GM18499 (cell line): ENCODE data around the gene ADAM12.

ENCODE experiments used
- ATAC-seq: cut with Tn5 transposase; IDR thresholded peaks from one replicate; pipeline ENCODE4 v1.9.1; 2021; ENCODE audit warnings: moderate number of reproducible peaks; ENCODE audit not compliant: insufficient read depth, unreplicated experiment

ADAM12 gene

DNA sequence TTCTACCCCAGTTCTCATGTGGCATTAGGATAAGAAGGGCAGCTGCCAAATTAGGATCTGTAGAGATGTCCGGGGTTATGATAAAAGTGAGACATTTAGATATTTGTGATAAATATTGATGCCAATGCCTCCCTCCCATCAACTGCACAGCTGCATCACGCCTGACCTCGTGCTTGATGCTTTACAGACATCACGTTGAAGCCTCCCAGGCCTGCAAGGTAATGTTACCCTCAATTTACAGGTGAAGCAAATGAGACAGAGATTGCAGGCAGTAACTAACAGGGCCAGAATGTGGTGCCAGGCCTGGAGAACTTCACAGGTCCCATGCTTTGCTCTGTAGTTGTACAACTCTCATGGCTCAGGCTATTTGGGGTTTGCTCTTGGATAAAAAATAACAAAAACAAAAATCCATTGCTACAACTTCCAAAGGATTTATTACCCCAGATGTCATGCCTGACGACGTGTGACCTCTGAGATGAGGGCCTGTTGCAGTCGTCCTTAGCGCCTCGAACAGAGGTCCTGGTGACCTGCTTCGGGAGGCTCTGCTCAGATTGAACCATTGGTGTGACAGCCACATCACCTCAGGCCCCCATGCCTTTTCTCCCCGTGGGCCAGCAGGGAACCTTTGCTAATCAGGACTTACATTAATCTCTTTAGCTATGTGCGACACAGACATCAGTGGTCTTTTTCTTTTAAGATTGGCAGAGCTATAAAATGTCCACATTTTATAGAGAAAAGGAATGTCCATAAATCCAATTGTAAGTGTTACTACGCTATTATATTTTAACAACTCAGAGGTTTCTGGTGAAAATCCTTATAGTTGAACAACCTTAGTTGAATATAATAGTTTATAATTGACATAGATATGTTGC, 169.3 kb downstream of the ADAM12 start:
- ATAC-seq, result no peak

DNA sequence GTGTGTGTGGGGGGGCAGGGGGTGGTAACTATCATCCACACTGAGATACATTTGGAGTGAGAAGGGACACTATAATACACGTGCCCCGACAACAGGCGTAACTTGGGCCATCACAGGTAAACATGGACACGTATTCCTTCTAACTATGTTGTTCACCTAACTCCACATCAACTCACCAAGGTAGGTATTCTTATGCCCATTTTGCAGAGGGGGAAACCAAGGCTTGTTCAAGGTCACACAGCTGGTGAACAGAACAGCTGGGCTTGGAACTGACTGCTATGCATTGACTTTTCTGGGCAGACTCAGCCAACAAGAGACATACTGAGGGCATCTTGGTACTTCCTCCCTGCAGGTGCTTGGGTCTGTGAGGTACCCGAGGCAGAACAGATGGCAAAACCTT, 170.1 kb downstream of the ADAM12 start:
- ATAC-seq, result no peak

DNA sequence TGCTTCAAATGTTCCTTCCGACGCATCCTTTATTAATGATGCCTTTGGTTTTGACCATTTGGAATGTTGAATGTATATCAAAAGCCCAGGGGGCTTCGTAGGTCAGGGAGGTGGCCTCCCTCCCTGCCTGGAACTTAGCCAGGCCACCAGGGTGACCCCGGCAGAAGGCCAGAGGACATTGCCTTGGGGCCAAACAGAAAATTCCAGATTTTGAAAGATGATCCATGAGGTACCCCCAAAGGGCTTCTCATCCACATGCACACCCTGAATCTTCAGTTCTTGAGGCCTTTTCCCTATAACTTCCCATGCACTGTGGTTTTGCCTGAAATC, 171.7 kb downstream of the ADAM12 start:
- ATAC-seq, result no peak

DNA sequence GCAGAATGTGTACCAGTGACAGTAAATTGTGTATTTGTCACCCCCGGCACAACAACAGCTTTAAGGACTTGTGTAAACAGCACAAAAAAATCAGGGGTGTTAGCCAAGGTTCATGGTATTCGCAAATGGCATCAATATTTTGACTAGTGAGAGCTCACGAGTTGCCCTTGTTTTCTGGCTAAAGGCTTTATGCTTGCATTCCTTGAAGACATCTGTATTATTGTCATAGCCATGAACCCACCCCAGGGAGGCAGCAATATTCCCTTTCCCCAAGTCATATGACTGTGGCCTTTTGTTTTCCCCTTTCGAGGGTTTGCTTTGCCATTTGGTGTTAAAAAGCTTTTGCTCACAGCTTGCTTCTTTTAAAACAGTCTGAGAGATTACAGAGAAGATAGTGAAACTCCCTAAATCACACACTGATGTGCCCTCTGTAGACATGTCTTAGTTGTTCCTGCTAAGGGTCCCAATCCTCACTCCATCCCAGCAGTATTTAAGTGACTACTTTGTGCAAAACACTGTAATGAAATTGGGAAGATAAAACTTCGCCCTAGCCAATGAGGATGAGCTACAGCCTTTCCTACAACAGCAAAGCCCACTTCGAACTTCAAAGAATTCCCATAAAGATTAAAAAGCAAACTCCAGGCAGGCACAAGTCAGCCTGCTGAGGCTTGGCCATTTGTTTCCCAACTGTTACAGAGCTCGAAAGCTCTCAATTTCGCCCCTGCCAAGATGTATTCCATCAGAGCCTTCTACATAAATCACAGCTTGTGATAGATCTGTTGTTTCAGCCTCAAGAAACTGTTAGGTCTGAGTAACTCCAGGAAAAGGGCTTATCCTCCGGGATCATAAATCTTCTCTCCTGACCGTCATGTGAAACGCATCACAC, 172.3 kb downstream of the ADAM12 start:
- ATAC-seq, result no peak

DNA sequence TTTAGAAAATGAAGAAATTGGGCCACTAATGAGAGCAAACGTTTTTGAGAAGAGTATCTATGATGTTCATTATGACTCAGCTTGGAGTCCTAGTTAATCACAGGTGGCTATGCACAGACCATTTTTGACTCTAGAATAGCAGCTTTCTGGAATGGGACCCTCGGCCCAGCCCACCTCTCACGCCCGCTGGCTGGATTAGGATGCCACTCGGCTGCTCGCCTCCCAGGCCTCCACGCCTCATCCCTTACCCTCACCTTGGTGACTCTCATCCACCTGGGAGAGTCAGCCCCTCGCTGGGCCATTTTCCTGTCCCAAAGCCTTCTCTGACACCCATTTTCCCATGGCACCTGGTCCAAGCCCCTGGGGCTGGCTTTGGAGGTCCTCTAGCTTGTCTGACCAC, 173.6 kb downstream of the ADAM12 start:
- no peak for ATAC-seq

DNA sequence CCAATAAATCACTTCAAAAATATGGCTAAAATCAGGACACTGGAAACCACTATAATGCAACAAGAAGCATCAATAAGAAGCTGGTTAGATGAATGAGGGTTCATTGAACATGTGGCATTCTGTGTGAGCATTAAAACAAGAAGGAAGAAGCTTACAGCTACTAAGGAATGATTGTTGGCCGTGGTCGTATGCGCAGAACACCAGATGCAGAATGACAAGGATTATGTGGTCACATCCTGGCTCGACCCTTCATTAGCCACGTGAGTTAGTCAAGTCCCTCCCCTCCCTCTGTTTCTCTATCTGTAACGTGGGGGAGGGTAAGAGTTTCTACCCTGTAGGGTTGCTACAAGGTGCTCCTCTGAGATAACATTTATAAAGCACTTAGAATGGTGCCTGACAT, 174.3 kb downstream of the ADAM12 start:
- ATAC-seq, result no peak

DNA sequence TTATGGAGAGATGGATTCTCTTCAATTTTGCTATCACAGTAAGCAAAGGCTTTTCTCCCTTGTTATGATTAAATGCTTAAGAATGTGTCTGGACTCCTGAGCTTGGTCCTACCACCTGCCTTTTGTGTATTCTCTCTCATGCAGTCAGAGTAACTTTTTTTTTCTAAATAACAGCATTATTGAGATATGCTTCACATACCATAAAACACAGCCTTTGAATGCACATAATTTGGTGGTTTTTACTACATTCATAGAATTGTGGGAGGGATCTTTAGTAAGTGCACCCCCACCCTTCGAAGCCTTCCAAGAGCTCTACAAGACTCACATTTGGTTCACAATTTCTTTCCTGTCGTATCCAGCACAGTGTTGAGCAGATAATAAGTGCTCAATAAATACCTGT, 175.5 kb downstream of the ADAM12 start:
- ATAC-seq, result no peak

DNA sequence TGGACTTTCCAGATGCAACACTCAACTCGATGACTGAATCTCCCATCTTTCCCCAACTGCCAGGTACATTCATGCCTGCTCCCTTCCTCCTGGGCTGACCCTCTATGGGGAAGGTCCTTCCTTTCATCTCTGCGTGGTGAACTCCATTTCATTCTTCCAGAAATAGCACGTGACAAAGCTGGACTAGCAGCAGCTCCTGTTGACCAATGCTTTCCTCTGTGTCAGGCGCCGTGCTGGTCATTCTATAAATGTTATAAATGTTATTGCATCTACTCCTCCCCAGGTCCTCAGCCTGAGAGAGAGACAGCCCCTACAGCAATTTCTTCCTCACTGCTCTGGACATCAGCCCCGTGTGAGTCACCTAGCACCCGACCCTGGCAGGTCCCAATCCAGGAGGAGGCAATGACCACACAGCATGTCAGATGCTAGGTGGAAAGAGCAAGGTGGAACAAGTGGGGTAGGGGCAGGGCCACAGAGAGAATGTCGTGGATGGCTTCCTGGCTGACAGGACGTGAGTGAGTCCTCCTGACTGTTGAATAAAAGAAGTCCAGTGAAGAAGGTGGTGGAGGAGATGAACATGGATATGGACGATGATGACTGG, 178.1 kb downstream of the ADAM12 start:
- no peak for ATAC-seq

DNA sequence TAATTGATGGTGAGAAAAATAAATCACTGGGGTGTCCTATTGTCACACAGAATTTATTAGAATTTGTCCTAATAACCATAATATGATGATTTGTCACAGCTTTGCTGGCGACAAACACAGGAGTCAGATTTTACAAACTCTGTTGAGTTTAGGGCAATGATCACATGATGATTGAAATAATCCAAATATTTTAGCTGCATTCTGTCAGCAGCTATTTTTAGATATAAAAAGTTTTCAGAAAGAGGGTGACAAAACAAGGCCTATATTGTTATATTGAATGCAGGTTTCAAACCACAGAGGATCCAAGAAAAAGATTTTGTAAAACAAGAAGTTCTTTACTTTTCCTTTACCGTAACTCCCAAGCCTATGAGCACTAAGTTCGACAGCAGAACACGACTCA, 178.8 kb downstream of the ADAM12 start:
- ATAC-seq, result no peak

DNA sequence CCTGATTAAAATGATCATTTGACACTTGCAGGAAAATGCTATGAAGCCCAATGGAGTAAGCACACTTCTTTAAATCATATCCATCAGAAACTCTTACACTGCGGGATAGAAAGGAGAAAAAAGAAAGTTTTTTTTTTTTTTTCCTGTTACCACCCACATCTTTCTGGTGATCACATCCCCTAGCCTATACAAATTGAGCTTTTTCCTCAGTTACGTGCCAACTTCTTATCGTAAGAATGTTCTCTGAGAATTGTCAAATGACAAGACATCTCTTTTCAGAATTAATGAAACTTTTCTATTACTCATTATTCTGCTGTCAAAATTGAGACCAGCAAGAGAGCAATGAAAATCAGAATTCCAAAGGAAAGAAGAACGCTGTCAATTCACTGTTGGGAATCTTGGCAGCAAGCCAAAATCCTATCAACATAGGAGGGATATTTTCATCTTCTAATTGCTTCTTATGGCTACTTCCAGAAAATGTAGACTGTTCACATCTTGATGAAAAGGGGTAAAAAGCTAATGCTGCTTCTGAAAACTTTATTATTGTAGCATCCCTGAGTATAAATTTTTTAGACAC, 179.5 kb downstream of the ADAM12 start:
- ATAC-seq, result no peak

DNA sequence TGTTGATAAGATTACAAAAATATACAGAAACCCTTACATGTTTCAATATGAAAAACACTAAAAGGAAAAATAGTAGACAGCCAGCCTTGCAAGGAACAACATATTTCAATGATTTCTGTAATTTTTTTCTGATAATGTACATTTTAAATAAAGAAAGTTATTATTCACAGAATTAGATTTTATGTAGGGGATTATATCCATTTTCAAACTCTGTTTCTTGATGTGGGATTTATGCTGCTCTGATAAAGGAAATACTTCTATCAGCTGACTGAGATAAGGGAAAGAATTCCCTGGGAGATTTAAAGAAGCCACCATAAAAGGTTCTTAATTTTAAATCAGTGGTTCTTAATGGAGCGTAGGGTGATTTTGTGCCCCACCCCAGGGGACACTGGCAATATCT, 180.4 kb downstream of the ADAM12 start:
- ATAC-seq, result no peak

DNA sequence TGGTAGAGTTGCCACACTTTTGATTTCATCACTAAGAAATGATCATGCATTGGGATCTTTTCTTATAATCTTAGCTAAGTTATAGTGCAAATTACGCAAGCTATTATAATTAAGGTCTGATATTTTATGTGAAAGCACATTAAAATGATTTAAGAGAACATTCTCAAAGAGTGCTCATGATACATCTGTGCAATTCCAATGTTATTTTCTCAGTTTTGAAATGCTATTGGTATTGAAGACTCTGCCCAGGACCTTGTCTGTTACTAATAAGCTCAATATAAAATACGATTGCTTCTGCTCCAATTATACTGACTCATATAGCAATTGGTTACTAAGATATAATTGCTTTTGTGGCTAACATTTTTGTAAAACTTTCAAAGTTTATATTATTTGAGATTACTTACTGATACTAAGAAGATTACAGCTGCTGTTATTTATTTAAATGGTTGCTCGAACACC, 180.9 kb downstream of the ADAM12 start:
- no peak for ATAC-seq

DNA sequence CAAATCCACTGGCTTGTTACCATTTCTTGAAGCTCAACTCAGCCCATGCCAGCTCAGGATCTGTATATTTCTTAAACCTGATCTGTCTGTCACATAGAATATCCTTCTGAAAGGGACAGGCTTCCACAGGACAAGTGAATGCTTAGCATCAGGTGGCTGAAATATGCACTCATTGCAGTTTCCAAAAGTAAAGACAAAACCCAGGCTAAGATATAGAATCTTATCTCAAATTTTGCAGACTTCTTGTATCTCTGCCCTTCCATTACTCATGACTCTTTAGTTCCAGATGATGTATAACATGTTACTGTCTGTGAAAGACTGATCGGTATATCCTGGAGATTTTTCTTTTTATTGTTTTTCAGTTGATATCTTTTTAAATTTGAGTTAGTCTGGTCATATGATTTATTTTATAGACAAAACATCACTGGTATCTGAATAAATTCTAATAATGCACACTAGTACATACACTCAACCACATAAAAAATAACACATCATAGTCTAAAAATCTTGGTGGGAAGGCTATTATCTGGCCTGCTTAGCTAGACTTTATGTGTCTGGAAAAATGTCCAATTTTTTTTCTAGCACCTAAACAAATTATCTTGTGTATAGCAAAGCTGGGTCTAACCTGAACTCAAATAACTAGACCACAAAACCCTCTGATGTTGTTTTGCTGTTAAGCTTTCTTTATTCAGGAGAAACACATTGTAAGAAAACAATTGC, 182.6 kb downstream of the ADAM12 start:
- no peak for ATAC-seq

DNA sequence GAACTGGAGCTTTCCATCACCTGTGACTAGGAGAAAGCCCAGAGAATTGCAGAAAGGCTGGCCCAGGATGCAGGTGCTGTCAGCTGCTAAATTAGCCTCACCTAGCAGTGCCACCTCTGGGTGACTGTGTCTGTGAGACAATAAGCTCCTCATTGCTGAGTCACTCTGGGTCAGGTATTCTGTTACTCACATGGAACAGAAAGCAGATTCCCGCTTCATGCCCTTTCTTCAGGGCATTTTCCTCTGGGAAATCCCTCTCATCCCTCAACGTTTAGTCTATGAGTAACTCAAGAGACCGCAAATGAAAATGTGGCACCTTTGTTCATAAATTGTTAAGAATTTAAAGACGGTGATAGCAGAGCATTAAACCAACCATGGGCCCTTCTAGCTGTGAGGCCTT, 184.0 kb downstream of the ADAM12 start:
- ATAC-seq, result no peak

DNA sequence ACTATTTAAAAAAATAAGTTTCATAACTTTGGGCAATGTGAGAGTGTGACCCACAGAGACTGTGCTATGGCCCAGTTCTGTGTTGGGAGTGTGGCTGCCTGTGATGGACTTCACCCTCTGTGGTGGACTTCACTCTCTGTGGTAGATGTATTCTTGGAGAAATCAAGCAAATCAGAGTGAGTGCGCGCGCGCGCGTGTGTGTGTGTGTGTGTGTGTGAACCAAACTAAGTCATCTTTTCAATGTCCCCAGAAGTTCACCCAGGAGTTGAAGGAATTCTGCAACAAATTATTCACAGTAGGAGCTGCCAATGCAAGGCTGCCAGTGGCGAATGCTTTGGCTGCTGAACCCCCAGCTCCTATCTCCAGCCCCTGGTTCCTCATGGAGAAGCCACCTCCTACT, 184.5 kb downstream of the ADAM12 start:
- ATAC-seq, result no peak

DNA sequence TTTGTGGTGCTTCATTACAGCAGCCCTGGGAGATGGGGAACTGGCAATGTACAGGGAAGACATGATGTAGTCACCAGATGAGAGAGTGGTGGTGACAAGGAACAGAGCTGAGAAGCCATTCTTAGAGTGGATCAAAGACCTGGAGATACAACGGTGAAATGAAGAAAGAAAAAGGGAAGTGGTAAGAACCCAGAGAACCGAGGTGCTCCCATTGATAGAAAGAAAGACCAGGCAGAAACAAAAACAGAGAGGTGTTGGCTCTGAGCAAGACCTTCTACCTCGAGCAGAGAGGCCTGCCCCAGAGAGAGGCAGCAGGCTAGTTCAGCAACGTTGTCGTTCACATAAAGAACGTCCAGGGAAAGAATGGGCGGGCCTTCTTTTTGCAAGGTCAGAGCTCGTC, 186.7 kb downstream of the ADAM12 start:
- ATAC-seq, result no peak

DNA sequence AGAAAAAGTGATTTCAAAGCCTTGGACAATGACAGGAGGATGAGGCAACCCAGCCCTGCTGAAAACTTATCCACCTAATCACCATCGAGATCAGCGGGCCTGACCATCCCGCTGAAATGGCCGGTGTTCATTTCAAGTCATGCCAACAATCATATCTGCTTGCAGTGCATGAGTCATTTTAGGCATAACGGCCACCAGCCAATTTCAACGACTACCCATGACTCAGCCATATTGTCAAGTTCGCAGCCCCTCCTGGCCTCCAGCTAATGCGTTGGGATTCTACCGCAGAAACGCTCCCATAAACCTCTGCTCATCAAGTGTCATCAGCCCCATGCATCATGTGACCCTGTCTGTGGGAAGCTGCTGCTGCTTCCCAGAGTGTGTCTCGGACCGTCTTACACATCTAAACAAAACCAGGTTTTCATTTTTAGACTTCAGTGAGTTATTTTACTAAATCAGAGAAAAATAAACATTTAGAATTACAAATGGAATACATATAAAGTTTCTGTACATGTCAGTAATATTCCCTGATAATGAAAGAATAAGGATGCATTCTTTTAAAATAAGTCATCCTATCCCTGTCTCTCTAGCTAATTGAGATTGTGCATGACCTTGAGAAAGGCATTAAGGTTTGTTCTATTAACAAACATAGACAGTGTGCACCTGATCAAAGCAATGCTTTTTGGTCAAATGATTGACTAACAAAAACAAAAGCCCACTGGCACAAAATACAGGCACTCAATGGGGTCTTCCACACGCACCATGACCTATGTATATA, 188.9 kb downstream of the ADAM12 start:
- ATAC-seq, result no peak

DNA sequence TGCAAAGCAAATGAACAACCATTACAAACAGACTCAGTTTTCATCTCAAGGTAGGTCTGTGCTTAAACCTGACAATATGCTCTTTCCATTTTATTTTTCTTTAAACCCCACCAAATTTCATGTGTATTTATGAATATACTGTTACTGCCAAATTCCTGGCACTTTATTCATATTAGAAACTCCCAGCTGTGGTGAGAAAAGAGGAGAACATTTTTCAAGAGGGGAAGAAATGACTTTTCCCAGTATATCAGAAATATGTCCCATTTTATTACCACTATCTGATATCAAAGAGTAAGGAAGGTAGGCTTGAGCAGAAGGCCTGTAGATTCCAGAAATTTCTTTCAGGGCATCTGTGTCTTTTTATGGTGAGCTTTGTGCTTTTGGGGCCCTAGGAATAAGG, 189.6 kb downstream of the ADAM12 start:
- no peak for ATAC-seq

DNA sequence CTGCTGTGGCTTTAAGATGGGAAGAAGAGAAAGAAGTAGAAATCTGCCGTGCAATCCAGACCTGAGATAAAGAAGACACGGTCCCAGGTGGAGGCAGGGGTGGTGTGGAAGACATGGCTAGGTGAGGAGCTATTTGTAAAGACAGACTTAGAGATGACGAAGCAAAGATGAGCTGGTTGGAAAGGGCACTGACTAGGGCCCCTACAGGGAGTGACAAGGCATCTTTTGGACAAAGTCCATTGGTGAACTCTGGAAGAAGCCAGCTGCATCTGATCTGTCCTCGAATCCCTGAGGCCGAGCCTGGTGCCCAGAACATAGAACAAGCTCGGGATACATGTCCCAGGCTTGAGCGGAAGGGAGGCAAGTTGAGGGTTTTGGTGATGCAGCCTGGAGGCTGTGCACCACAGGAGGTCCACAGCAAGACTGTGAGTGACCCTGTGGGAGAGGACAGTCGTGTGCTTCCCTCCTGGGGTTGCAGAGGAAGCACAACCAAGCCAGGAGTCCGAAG, 191.2 kb downstream of the ADAM12 start:
- no peak for ATAC-seq
